ENCODE results near the gene NME8.

Gene NME8

DNA sequence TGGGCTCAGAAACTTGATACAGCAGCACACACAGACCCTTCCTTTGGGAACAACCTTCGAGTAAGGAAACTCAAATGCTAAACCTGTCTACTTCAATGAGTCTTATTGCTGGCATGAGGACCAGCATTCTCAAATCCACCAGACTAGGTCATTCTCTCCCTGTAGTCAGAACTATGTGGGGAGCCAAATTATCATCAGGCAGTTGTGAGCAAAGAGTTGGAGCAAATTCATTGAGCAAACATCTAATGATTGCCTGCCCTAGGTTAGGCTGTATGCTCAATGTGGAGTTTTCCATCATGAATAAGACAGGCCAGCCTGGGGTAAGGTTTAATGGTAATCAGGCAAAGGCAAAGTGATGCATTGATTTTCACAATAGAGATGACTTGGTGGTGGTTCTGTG lies 75.6 kb downstream of the NME8 start:
- H3K4me3 ChIP-seq (ENCODE audit: low read depth, low read length): no peak overlapping the region
- no peak for DNase-seq (ENCODE audit: low read depth)
- no peak for TF ChIP-seq CTCF (IDR thresholded peaks at IDR 0.05; ENCODE audit: insufficient read depth, low read depth, low read length, missing control alignments)

DNA sequence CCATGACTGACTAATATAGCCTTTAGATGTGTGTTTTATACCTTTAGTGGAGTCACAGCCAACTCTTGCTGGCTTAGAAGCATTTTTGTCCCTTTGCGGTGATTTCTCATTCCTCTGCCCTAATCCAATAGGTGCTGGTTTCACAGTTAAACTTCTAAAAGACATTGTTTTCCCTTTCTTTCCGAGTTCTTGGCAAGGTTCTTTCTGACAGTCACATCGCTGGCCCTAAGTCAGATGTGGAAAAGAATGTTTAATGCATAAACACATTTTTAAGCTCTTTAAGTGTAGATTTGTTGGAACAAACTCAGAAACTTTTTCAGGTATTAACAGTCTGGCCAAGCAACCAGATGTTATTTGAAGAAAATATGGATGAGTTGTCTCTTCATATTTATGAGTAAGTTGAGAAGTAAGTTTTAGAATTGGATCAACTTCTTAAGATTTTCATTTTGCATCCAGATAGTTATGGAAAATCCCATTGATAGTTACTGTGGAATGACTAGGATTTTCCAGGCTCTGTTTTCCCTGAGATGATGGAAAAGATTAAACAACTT lies 76.2 kb downstream of the NME8 start:
- no peak for TF ChIP-seq CTCF (IDR thresholded peaks at IDR 0.05; ENCODE audit: insufficient read depth, low read depth, low read length, missing control alignments)
- no peak overlapping the region for H3K4me3 ChIP-seq (ENCODE audit: low read depth, low read length)
- no peak for DNase-seq (ENCODE audit: low read depth)

DNA sequence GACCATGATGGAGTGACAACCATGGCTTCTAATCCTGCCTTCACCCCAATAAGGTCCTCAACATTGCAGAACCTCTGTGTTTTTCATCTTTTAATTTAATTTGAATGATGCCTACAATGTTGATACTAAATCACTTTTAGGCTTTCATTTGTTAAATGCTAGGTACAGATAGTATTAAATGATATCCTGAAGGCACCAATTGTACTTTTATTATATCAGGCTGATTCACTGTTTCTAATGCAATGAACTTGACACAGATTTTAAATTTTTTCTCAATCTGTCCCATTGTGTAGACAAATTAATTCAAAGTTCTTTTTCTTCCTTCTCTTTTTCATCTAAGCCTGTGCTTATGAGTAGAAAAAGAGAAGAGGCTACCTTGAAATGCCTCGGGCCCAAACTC lies 77.2 kb downstream of the NME8 start:
- TF ChIP-seq CTCF (IDR thresholded peaks at IDR 0.05; ENCODE audit: insufficient read depth, low read depth, low read length, missing control alignments): no peak
- no peak for DNase-seq (ENCODE audit: low read depth)
- no peak overlapping the region for H3K4me3 ChIP-seq (ENCODE audit: low read depth, low read length)

GRCh38 chr7:37927773-37928444 lies 79.5 kb downstream of the NME8 start:
- no peak for TF ChIP-seq CTCF (IDR thresholded peaks at IDR 0.05; ENCODE audit: insufficient read depth, low read depth, low read length, missing control alignments)
- DNase-seq (ENCODE audit: low read depth): no peak
- no peak overlapping the region for H3K4me3 ChIP-seq (ENCODE audit: low read depth, low read length)

DNA sequence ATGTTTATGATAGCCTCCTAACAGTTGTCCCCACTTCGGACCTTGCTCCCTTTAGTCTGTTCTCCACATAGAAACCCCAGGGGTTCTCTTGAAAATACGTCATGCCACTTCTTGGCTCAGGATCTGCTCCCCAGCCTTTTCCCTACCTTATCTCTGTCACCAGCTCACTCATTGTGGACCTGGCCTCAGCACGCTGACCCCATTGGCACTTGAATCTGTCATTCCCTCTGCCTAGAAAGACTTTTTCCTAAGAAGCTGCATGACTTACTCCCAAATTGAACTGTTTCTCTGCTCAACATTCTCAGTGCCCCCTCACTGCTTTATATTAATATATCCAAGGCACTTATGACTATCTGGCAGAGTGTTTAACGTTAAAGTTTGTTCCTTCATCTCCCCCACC lies 80.5 kb downstream of the NME8 start:
- no peak for TF ChIP-seq CTCF (IDR thresholded peaks at IDR 0.05; ENCODE audit: insufficient read depth, low read depth, low read length, missing control alignments)
- no peak for DNase-seq (ENCODE audit: low read depth)
- H3K4me3 ChIP-seq (ENCODE audit: low read depth, low read length): no peak overlapping the region

GRCh38 chr7:37930226-37930948 lies 82.0 kb downstream of the NME8 start:
- TF ChIP-seq CTCF (IDR thresholded peaks at IDR 0.05; ENCODE audit: insufficient read depth, low read depth, low read length, missing control alignments): no peak
- H3K4me3 ChIP-seq (ENCODE audit: low read depth, low read length): no peak overlapping the region
- no peak for DNase-seq (ENCODE audit: low read depth)

Data from GM12865 (cell line).